Keratinocyte (primary cell): ENCODE data around the gene PARD6B.

Source experiments
- CTCF ChIP-seq, 3 experiments: IDR thresholded peaks in 1 of 3; conservative IDR thresholded peaks in 1 of 3; optimal IDR thresholded peaks in 1 of 3; 2 replicates in 2 of 3; 3 replicates in 1 of 3; pipeline versions ENCODE3 to v1.5.1; 2011; ENCODE audit warnings: low read length in 3 of 3, mild to moderate bottlenecking in 3 of 3, moderate library complexity in 2 of 3, control low read depth in 1 of 3, inconsistent platforms in 1 of 3; ENCODE audit not compliant: insufficient read depth in 2 of 3; ENCODE audit errors: extremely low read depth in 1 of 3
- EZH2 ChIP-seq: IDR thresholded peaks from one replicate; pipeline ENCODE4 v1.6.1; 2012; ENCODE audit warnings: inconsistent platforms, mild to moderate bottlenecking, low read length, moderate library complexity

- TF ChIP-seq CTCF (optimal IDR thresholded peaks at IDR 0.05 in 1 of 3, IDR thresholded peaks at IDR 0.05 in 1 of 3, conservative IDR thresholded peaks at IDR 0.05 in 1 of 3; ENCODE audit: extremely low read depth in 1 of 3, insufficient read depth in 2 of 3, low read length in 3 of 3): no peak
- TF ChIP-seq EZH2: no peak
Observed at GRCh38 chr20:50756447-50756846, 25.1 kb downstream of the PARD6B start.
